Parathyroid adenoma (tissue), 2 donors: ENCODE results near the gene ZBTB38.

Experiments
- H2AFZ ChIP-seq: fragments of 300-600 bp; sonication (generic); one replicate; pipeline ENCODE4 v1.7.0; 2017; ENCODE audit warnings: antibody characterized with exemption, mild to moderate bottlenecking
- H3K27ac ChIP-seq: fragments of 300-600 bp; sonication (generic); one replicate; pipeline ENCODE4 v1.7.0; 2017
- H3K27me3 ChIP-seq: fragments of 300-600 bp; sonication (generic); one replicate; pipeline ENCODE4 v1.7.0; 2017; ENCODE audit warnings: low read length; ENCODE audit not compliant: control insufficient read depth, insufficient read depth
- H3K36me3 ChIP-seq: fragments of 300-600 bp; sonication (generic); one replicate; pipeline ENCODE4 v1.7.0; 2017; ENCODE audit warnings: low read length; ENCODE audit not compliant: control insufficient read depth, insufficient read depth
- H3K4me1 ChIP-seq: fragments of 300-600 bp; sonication (generic); one replicate; pipeline ENCODE4 v1.7.0; 2017; ENCODE audit warnings: control low read depth
- H3K4me2 ChIP-seq: fragments of 300-600 bp; sonication (generic); one replicate; pipeline ENCODE4 v1.7.0; 2017; ENCODE audit warnings: low read length
- H3K4me3 ChIP-seq: fragments of 300-600 bp; sonication (generic); one replicate; pipeline ENCODE4 v1.7.0; 2017; ENCODE audit warnings: low read depth, low read length
- H3K79me2 ChIP-seq: fragments of 300-600 bp; sonication (generic); one replicate; pipeline ENCODE4 v1.7.0; 2017; ENCODE audit warnings: control low read depth
- H3K9ac ChIP-seq: fragments of 300-600 bp; sonication (generic); one replicate; pipeline ENCODE4 v1.7.0; 2017; ENCODE audit warnings: mild to moderate bottlenecking
- H3K9me3 ChIP-seq: fragments of 300-600 bp; sonication (generic); one replicate; pipeline ENCODE4 v1.7.0; 2017; ENCODE audit warnings: low read length; ENCODE audit not compliant: control insufficient read depth
- CTCF ChIP-seq: fragments of 300-600 bp; sonication (generic); IDR thresholded peaks from one replicate; pipeline ENCODE4 v1.7.0; 2017; ENCODE audit warnings: antibody characterized with exemption, mild to moderate bottlenecking
- donor health status: primary hyperparathyroidism.

Gene ZBTB38

GRCh38 chr3:141360888-141361598 lies 7.3 kb upstream of the ZBTB38 start:
- Histone ChIP-seq H3K27me3 (no peaks in the 10 kb centered on the region), H3K4me1 (peaks cover 9% of the 10 kb centered on the region), H3K9me3 (no peaks in the 10 kb centered on the region), H2AFZ (peak overlapping the region; percentile 78), H3K4me2 (peak overlapping the region; percentile 63), H3K79me2 (no peaks in the 10 kb centered on the region), H3K4me3 (peak overlapping the region; percentile 39), H3K36me3 (no peaks in the 10 kb centered on the region), H3K27ac (no peak overlapping the region), H3K9ac (no peak overlapping the region)
- peak; percentile 92 for TF ChIP-seq CTCF

GRCh38 chr3:141362736-141363135 lies 5.6 kb upstream of the ZBTB38 start:
- H3K4me1 ChIP-seq = peaks cover 25% of the 10 kb centered on the region
- H3K79me2 ChIP-seq = no peaks in the 10 kb centered on the region
- no peaks in the 10 kb centered on the region for H3K9me3 ChIP-seq
- no peaks in the 10 kb centered on the region for H3K36me3 ChIP-seq
- H3K4me2 ChIP-seq = no peak overlapping the region
- no peak overlapping the region for H2AFZ ChIP-seq
- no peak overlapping the region for H3K27ac ChIP-seq
- H3K4me3 ChIP-seq = no peak overlapping the region
- no peak overlapping the region for H3K9ac ChIP-seq
- H3K27me3 ChIP-seq = no peaks in the 10 kb centered on the region
- no peak for TF ChIP-seq CTCF

- Histone ChIP-seq H3K4me1 (peaks cover 36% of the 10 kb centered on the region), H3K79me2 (no peaks in the 10 kb centered on the region), H3K4me2 (no peak overlapping the region), H3K9ac (no peak overlapping the region), H2AFZ (no peak overlapping the region), H3K9me3 (no peaks in the 10 kb centered on the region), H3K36me3 (no peaks in the 10 kb centered on the region), H3K27me3 (no peaks in the 10 kb centered on the region), H3K4me3 (no peak overlapping the region), H3K27ac (no peak overlapping the region)
- TF ChIP-seq CTCF = no peak
Observed at GRCh38 chr3:141365201-141365600, 3.1 kb upstream of the ZBTB38 start.

GRCh38 chr3:141366285-141367037 lies 1.8 kb upstream of the ZBTB38 start:
- Histone ChIP-seq H3K27me3 (no peaks in the 10 kb centered on the region), H3K9me3 (no peaks in the 10 kb centered on the region), H3K9ac (no peak overlapping the region), H3K4me2 (no peak overlapping the region), H3K79me2 (no peaks in the 10 kb centered on the region), H3K4me3 (no peak overlapping the region), H3K27ac (peak overlapping the region; percentile 94), H2AFZ (peak overlapping the region; percentile 80), H3K36me3 (no peaks in the 10 kb centered on the region), H3K4me1 (peaks cover 33% of the 10 kb centered on the region)
- TF ChIP-seq CTCF = no peak
